ENCODE results near the gene SNAPC4.
A peak's percentile ranks its signal among the peaks of the same experiment; 100 is the strongest.

The SNAPC4 gene, protein sequence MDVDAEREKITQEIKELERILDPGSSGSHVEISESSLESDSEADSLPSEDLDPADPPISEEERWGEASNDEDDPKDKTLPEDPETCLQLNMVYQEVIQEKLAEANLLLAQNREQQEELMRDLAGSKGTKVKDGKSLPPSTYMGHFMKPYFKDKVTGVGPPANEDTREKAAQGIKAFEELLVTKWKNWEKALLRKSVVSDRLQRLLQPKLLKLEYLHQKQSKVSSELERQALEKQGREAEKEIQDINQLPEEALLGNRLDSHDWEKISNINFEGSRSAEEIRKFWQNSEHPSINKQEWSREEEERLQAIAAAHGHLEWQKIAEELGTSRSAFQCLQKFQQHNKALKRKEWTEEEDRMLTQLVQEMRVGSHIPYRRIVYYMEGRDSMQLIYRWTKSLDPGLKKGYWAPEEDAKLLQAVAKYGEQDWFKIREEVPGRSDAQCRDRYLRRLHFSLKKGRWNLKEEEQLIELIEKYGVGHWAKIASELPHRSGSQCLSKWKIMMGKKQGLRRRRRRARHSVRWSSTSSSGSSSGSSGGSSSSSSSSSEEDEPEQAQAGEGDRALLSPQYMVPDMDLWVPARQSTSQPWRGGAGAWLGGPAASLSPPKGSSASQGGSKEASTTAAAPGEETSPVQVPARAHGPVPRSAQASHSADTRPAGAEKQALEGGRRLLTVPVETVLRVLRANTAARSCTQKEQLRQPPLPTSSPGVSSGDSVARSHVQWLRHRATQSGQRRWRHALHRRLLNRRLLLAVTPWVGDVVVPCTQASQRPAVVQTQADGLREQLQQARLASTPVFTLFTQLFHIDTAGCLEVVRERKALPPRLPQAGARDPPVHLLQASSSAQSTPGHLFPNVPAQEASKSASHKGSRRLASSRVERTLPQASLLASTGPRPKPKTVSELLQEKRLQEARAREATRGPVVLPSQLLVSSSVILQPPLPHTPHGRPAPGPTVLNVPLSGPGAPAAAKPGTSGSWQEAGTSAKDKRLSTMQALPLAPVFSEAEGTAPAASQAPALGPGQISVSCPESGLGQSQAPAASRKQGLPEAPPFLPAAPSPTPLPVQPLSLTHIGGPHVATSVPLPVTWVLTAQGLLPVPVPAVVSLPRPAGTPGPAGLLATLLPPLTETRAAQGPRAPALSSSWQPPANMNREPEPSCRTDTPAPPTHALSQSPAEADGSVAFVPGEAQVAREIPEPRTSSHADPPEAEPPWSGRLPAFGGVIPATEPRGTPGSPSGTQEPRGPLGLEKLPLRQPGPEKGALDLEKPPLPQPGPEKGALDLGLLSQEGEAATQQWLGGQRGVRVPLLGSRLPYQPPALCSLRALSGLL (N-terminal part only)

DNA sequence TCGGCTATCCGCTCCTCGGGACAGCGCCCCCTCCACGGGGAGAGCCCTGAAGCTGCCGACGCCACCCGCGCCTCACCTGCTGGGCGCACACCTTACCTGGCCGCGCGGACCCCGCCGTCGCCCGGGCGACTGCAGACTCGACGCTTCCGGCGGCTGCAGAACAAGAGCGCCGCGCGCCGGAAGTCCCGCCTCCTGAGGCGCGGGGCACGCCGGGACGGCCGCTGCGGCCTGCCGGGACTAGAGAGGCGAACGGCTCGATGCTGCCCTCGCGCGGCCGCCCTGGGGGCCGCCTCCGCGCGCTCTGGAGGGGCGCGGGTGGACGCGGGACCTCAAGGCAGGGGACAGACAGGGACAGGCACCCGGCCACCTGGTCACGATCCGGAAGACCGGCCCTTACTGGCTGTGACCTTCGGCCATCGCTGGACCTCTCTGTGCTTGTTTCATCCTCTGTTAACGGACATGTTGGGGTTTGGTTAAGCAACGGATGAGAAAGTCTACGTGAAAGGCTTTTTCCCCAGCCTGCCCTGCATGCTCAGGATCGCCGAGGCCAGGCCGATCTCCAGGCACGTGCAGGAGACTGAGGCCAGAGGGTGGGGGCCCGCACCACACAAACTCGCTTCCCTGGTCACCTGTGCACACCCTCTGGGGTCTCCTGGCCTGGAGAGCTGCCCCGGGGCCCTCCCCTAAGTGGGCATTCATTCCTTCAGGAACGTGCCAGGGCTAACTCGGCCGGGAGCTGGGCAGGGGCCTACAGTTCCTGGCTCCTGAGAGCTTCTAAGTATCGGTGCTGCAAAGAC lies at the start of gene SNAPC4:
Gene SNAPC4, minus strand, starts transcription at position 133 of the 797 bp plus-strand sequence. CDS start 1,742 bp downstream, outside the sequence.
- Histone ChIP-seq H2AFZ (peak within 1 kb of the TSS; percentile 88), H3K27ac (no peak within 1 kb of the TSS), H3K9ac (peak within 1 kb of the TSS; percentile 28), H3K4me1 (no peaks in the 10 kb centered on the region), H3K9me3 (ENCODE audit: control insufficient read depth, low read length) (no peaks in the 10 kb centered on the region), H3K4me2 (ENCODE audit: low read length) (peak within 1 kb of the TSS; percentile 92), H3K27me3 (ENCODE audit: control insufficient read depth, insufficient read depth, low read length) (no peaks in the 10 kb centered on the region), H3K4me3 (ENCODE audit: low read depth, low read length) (peak within 1 kb of the TSS; percentile 69), H3K36me3 (ENCODE audit: control insufficient read depth, insufficient read depth, low read length) (no peaks in the 10 kb centered on the region), H3K79me2 (no peaks in the 10 kb centered on the region)
- TF ChIP-seq, protein P1, sequence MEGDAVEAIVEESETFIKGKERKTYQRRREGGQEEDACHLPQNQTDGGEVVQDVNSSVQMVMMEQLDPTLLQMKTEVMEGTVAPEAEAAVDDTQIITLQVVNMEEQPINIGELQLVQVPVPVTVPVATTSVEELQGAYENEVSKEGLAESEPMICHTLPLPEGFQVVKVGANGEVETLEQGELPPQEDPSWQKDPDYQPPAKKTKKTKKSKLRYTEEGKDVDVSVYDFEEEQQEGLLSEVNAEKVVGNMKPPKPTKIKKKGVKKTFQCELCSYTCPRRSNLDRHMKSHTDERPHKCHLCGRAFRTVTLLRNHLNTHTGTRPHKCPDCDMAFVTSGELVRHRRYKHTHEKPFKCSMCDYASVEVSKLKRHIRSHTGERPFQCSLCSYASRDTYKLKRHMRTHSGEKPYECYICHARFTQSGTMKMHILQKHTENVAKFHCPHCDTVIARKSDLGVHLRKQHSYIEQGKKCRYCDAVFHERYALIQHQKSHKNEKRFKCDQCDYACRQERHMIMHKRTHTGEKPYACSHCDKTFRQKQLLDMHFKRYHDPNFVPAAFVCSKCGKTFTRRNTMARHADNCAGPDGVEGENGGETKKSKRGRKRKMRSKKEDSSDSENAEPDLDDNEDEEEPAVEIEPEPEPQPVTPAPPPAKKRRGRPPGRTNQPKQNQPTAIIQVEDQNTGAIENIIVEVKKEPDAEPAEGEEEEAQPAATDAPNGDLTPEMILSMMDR (IDR thresholded peaks at IDR 0.05): peak; percentile 89

DNA sequence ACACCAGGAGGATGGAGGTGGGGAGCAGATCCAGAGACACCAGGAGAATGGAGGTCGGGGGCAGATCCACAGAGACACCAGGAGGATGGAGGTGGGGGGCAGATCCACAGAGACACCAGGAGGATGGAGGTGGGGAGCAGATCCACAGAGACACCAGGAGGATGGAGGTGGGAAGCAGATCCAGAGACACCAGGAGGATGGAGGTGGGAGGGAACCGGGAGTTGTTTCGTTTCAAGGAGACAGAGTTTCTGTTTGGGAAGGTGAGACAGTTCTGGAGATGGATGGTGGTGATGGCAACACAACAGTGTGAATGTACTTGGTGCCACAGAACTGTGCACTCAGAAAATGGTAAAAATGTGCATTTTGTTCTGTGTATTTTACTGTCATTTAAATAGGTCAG lies 48.7 kb upstream of the SNAPC4 start:
- H3K27me3 ChIP-seq (ENCODE audit: control insufficient read depth, insufficient read depth, low read length): no peaks in the 10 kb centered on the region
- no peak overlapping the region for H3K27ac ChIP-seq
- no peak overlapping the region for H2AFZ ChIP-seq
- no peaks in the 10 kb centered on the region for H3K36me3 ChIP-seq (ENCODE audit: control insufficient read depth, insufficient read depth, low read length)
- H3K4me2 ChIP-seq (ENCODE audit: low read length): no peak overlapping the region
- H3K4me1 ChIP-seq: no peaks in the 10 kb centered on the region
- H3K9me3 ChIP-seq (ENCODE audit: control insufficient read depth, low read length): no peaks in the 10 kb centered on the region
- H3K9ac ChIP-seq: no peak overlapping the region
- TF ChIP-seq, protein P1 (IDR thresholded peaks at IDR 0.05): no peak
- H3K4me3 ChIP-seq (ENCODE audit: low read depth, low read length): no peak overlapping the region
- H3K79me2 ChIP-seq: no peaks in the 10 kb centered on the region

DNA sequence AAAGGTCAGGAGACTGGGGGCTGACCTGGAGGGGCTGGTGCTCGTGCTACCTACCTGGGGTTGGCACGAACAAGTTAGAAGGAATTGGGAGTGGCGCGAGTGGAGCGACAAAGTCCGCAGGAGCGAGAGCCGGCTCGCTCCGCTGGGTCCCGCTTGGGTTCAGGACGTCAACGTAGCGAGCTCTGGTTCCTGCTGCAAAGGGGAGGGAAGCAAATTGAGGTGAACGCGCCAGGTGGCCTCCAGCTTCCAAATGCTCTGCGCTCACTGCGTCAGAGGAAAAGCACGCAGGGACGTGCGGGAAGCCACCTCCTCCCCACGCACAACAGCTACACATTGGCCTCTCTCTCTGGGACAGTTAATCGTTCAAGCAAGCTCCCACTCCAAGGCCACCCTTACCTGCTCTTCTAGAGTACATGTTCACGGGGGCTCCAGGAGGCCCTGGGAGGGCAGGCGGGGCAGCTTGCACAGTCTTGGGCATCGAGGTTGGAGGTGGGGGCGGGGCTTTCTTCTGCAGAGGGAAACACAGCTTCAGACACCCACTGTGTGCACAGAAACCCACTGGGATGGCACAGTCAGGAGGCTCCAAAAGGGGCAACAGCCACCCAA lies 47.3 kb upstream of the SNAPC4 start:
- Histone ChIP-seq H3K4me2 (ENCODE audit: low read length) (no peak overlapping the region), H3K27me3 (ENCODE audit: control insufficient read depth, insufficient read depth, low read length) (no peaks in the 10 kb centered on the region), H2AFZ (no peak overlapping the region), H3K79me2 (no peaks in the 10 kb centered on the region), H3K9ac (no peak overlapping the region), H3K9me3 (ENCODE audit: control insufficient read depth, low read length) (no peaks in the 10 kb centered on the region), H3K27ac (no peak overlapping the region), H3K4me1 (no peaks in the 10 kb centered on the region), H3K4me3 (ENCODE audit: low read depth, low read length) (no peak overlapping the region), H3K36me3 (ENCODE audit: control insufficient read depth, insufficient read depth, low read length) (no peaks in the 10 kb centered on the region)
- TF ChIP-seq, protein P1 (IDR thresholded peaks at IDR 0.05): no peak

DNA sequence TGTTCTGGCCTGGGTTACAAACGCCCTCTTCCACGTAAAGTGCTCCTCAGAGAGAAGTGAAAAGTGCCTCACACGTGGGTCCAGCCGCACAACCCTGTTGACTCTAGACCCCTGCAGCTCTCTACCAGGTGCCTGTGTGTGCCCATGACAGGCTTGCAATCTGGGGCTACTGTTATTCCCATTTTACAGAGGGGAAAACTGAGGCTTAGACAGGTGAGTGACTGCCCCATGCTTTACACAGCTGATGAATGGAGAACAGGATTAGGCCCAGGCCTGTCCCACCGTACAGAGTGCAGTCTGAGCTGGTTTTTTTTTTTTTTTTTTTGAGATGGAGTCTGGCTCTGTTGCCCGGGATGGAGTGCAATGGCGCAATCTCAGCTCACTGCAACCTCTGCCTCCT lies 45.8 kb upstream of the SNAPC4 start:
- Histone ChIP-seq H3K4me2 (ENCODE audit: low read length) (no peak overlapping the region), H3K27ac (no peak overlapping the region), H3K79me2 (no peaks in the 10 kb centered on the region), H3K9ac (no peak overlapping the region), H3K36me3 (ENCODE audit: control insufficient read depth, insufficient read depth, low read length) (no peaks in the 10 kb centered on the region), H3K4me1 (no peaks in the 10 kb centered on the region), H3K4me3 (ENCODE audit: low read depth, low read length) (no peak overlapping the region), H3K27me3 (ENCODE audit: control insufficient read depth, insufficient read depth, low read length) (no peaks in the 10 kb centered on the region), H3K9me3 (ENCODE audit: control insufficient read depth, low read length) (no peaks in the 10 kb centered on the region), H2AFZ (no peak overlapping the region)
- TF ChIP-seq, protein P1 (IDR thresholded peaks at IDR 0.05): no peak
